Glutamatergic neuron (in vitro differentiated cells): ENCODE results near the gene HOXA11. TPM values are rescaled to one million over a fixed set of nuclear protein-coding genes. Genes with fewer than 3 reads are reported as not detected.

Experiments used
- DNase-seq: peaks from one replicate; pipeline ENCODE4 v3.0.0; 2022
- H3K27ac Mint-ChIP-seq: one replicate; pipeline ENCODE4 v1.8.0; 2020; ENCODE audit warnings: mild to moderate bottlenecking, mixed read lengths, inconsistent platforms; ENCODE audit not compliant: unreplicated experiment
- H3K27me3 Mint-ChIP-seq: one replicate; pipeline ENCODE4 v1.8.0; 2020; ENCODE audit warnings: mild to moderate bottlenecking, moderate library complexity, mixed read lengths, inconsistent platforms; ENCODE audit not compliant: unreplicated experiment
- H3K36me3 Mint-ChIP-seq: one replicate; pipeline ENCODE4 v1.8.0; 2020; ENCODE audit warnings: mild to moderate bottlenecking, mixed read lengths, inconsistent platforms; ENCODE audit not compliant: unreplicated experiment
- H3K4me1 Mint-ChIP-seq: one replicate; pipeline ENCODE4 v1.8.0; 2020; ENCODE audit warnings: mild to moderate bottlenecking, low read depth, mixed read lengths, inconsistent platforms; ENCODE audit not compliant: unreplicated experiment
- H3K4me3 Mint-ChIP-seq: one replicate; pipeline ENCODE4 v1.8.0; 2020; ENCODE audit warnings: mild to moderate bottlenecking, mixed read lengths, inconsistent platforms; ENCODE audit not compliant: unreplicated experiment
- H3K9me3 Mint-ChIP-seq: one replicate; pipeline ENCODE4 v1.8.0; 2020; ENCODE audit warnings: mild to moderate bottlenecking, moderate library complexity, mixed read lengths, inconsistent platforms; ENCODE audit not compliant: unreplicated experiment
- CTCF ChIP-seq: fragments of 200-600 bp; sonication (generic); IDR thresholded peaks from one replicate; pipeline ENCODE4 v1.5.0; 2021; ENCODE audit not compliant: partially characterized antibody, unreplicated experiment
- total RNA-seq: library from RNA; stranded (reverse); fragmentation: NEBNext Ultra II Directional; extraction: Animal tissue kit (Norgen Biotek cat#: 25700); gene quantifications from one replicate; pipeline ENCODE4 v1.2.1, GENCODE V29; 2021; ENCODE audit not compliant: unreplicated experiment

HOXA11 gene
- total RNA-seq, 1 donor from 2014 or later: not detected

- Mint-ChIP-seq H3K4me1 (peaks cover 2% of the 10 kb centered on the region), H3K9me3 (peaks cover 16% of the 10 kb centered on the region), H3K4me3 (no peak overlapping the region), H3K27ac (no peak overlapping the region), H3K27me3 (peaks cover 46% of the 10 kb centered on the region), H3K36me3 (peaks cover 6% of the 10 kb centered on the region)
- TF ChIP-seq CTCF: no peak
- DNase-seq: no peak
Observed at GRCh38 chr7:27164045-27164366, 21.0 kb downstream of the HOXA11 start.

- Mint-ChIP-seq H3K36me3 (peaks cover 6% of the 10 kb centered on the region), H3K9me3 (peaks cover 21% of the 10 kb centered on the region), H3K27me3 (peaks cover 41% of the 10 kb centered on the region), H3K27ac (no peak overlapping the region), H3K4me1 (peaks cover 2% of the 10 kb centered on the region), H3K4me3 (no peak overlapping the region)
- no peak for TF ChIP-seq CTCF
- DNase-seq: peak; percentile 17
Observed at GRCh38 chr7:27163288-27164044, 21.6 kb downstream of the HOXA11 start.

- Mint-ChIP-seq H3K4me1 (peaks cover 2% of the 10 kb centered on the region), H3K27me3 (peaks cover 41% of the 10 kb centered on the region), H3K27ac (no peak overlapping the region), H3K36me3 (peaks cover 10% of the 10 kb centered on the region), H3K4me3 (no peak overlapping the region), H3K9me3 (peaks cover 21% of the 10 kb centered on the region)
- no peak for DNase-seq
- no peak for TF ChIP-seq CTCF
Observed at GRCh38 chr7:27162561-27163287, 22.3 kb downstream of the HOXA11 start.

GRCh38 chr7:27161721-27162560, 23.1 kb downstream of the HOXA11 start:
- DNase-seq: peak; percentile 29
- peaks cover 18% of the 10 kb centered on the region for H3K9me3 Mint-ChIP-seq
- peaks cover 2% of the 10 kb centered on the region for H3K4me1 Mint-ChIP-seq
- no peak overlapping the region for H3K4me3 Mint-ChIP-seq
- H3K27me3 Mint-ChIP-seq: peaks cover 44% of the 10 kb centered on the region
- TF ChIP-seq CTCF: no peak
- no peak overlapping the region for H3K27ac Mint-ChIP-seq
- H3K36me3 Mint-ChIP-seq: peaks cover 10% of the 10 kb centered on the region
